Keratinocyte (primary cell): Measurements from ENCODE around the gene HCFC1. TPM values are rescaled to one million over a fixed set of nuclear protein-coding genes. Genes with fewer than 3 reads are reported as not detected.

Experiments
- DNase-seq: peaks from one replicate; pipeline ENCODE4 v3.0.0-alpha.2; 2011; ENCODE audit warnings: low read depth, missing footprints, low spot score
- FAIRE-seq: peaks from 2 replicates; lab custom pipeline; 2011; peaks lifted over from hg19 to GRCh38; lab: Jason Lieb, UNC
- H2AFZ ChIP-seq: 2 replicates; pipeline ENCODE4 v1.6.0; 2012; ENCODE audit warnings: low read length, control low read depth, inconsistent platforms; ENCODE audit not compliant: control insufficient read depth
- H3K27ac ChIP-seq: 2 replicates; pipeline ENCODE4 v1.5.1; 2011; ENCODE audit warnings: low read length; ENCODE audit not compliant: control insufficient read depth, insufficient read depth
- H3K27me3 ChIP-seq: 3 replicates; pipeline ENCODE4 v1.6.0; 2011; ENCODE audit warnings: low read length; ENCODE audit not compliant: control insufficient read depth, insufficient read depth; ENCODE audit errors: extremely low read depth
- H3K36me3 ChIP-seq, 2 experiments: 2 replicates in 1 of 2; 3 replicates in 1 of 2; pipeline ENCODE4 v1.5.1; 2011; ENCODE audit warnings: low read length in 2 of 2, mild to moderate bottlenecking in 1 of 2; ENCODE audit not compliant: control insufficient read depth in 2 of 2, insufficient read depth in 2 of 2; ENCODE audit errors: extremely low read depth in 1 of 2
- H3K4me1 ChIP-seq: 3 replicates; pipeline ENCODE4 v1.5.1; 2011; ENCODE audit warnings: low read length; ENCODE audit not compliant: control insufficient read depth, insufficient read depth; ENCODE audit errors: extremely low read depth
- H3K4me2 ChIP-seq: 3 replicates; pipeline ENCODE4 v1.6.0; 2011; ENCODE audit warnings: low read depth, low read length; ENCODE audit not compliant: control insufficient read depth, insufficient read depth; ENCODE audit errors: extremely low read depth
- H3K4me3 ChIP-seq, 3 experiments: fragments of 200-600 bp in 1 of 3; sonication (generic) in 1 of 3; 2 replicates in 2 of 3; 3 replicates in 1 of 3; pipeline ENCODE4 v1.5.1; 2011 to 2016; ENCODE audit warnings: low read length in 3 of 3, mild to moderate bottlenecking in 3 of 3, control low read depth in 2 of 3, inconsistent platforms in 1 of 3, low read depth in 1 of 3, mixed read lengths in 1 of 3, mixed run types in 1 of 3, moderate library complexity in 1 of 3; ENCODE audit not compliant: control insufficient read depth in 2 of 3, insufficient read depth in 2 of 3; ENCODE audit errors: extremely low read depth in 1 of 3
- H3K79me2 ChIP-seq: 2 replicates; pipeline ENCODE4 v1.6.0; 2012; ENCODE audit warnings: low read length; ENCODE audit not compliant: control insufficient read depth, insufficient read depth
- H3K9ac ChIP-seq: 3 replicates; pipeline ENCODE4 v1.6.0; 2011; ENCODE audit warnings: low read length; ENCODE audit not compliant: control insufficient read depth, insufficient read depth; ENCODE audit errors: extremely low read depth
- H3K9me1 ChIP-seq: 3 replicates; pipeline ENCODE4 v1.6.0; 2011; ENCODE audit warnings: low read length; ENCODE audit not compliant: control insufficient read depth, insufficient read depth; ENCODE audit errors: extremely low read depth
- H3K9me3 ChIP-seq: 2 replicates; pipeline ENCODE4 v1.5.1; 2012; ENCODE audit warnings: low read depth, low read length; ENCODE audit not compliant: control insufficient read depth
- H4K20me1 ChIP-seq: 3 replicates; pipeline ENCODE4 v1.6.0; 2011; ENCODE audit warnings: low read length; ENCODE audit not compliant: control insufficient read depth, insufficient read depth; ENCODE audit errors: extremely low read depth
- CTCF ChIP-seq, 3 experiments: IDR thresholded peaks in 1 of 3; conservative IDR thresholded peaks in 1 of 3; optimal IDR thresholded peaks in 1 of 3; 2 replicates in 2 of 3; 3 replicates in 1 of 3; pipeline versions ENCODE3 to v1.5.1; 2011; ENCODE audit warnings: low read length in 3 of 3, mild to moderate bottlenecking in 3 of 3, moderate library complexity in 2 of 3, control low read depth in 1 of 3, inconsistent platforms in 1 of 3; ENCODE audit not compliant: insufficient read depth in 2 of 3; ENCODE audit errors: extremely low read depth in 1 of 3
- EZH2 ChIP-seq: IDR thresholded peaks from one replicate; pipeline ENCODE4 v1.6.1; 2012; ENCODE audit warnings: inconsistent platforms, mild to moderate bottlenecking, low read length, moderate library complexity
- dilution Hi-C: fragments of 300-500 bp; cut with MboI; formaldehyde crosslinking; loops from one replicate; pipeline ENCODE4 v1.7.0; 2020; ENCODE audit warnings: low sequenced_read_pairs; ENCODE audit not compliant: extremely low pct_ligation_motif_present
- polyA plus RNA-seq, 5 experiments: library from polyadenylated mRNA; depleted of rRNA in 3 of 5; stranded (reverse) in 3 of 5; stranded (forward) in 1 of 5; unstranded in 1 of 5; fragments of >200 nt; gene quantifications; 1 replicate in 1 of 5; 2 replicates in 3 of 5; 3 replicates in 1 of 5; pipeline versions ENCODE4 v1.2.1 to v1.2.3, GENCODE V29; 2011 to 2012; ENCODE audit warnings: missing spikeins in 2 of 5, low read depth in 1 of 5, low replicate concordance in 1 of 5

Gene HCFC1
- polyA plus RNA-seq, 1 donor (not counting 4 experiments of a cell fraction or from before 2014, with no cell fraction given), result 2.7 TPM

- Histone ChIP-seq H3K4me2 (no peak overlapping the region), H3K79me2 (no peaks in the 10 kb centered on the region), H3K36me3 (no peaks in the 10 kb centered on the region), H3K9me3 (no peaks in the 10 kb centered on the region), H4K20me1 (no peaks in the 10 kb centered on the region), H3K4me1 (no peaks in the 10 kb centered on the region), H3K4me3 (no peak overlapping the region), H3K9me1 (no peaks in the 10 kb centered on the region), H3K27ac (no peak overlapping the region), H3K27me3 (no peaks in the 10 kb centered on the region), H2AFZ (no peak overlapping the region), H3K9ac (no peak overlapping the region)
- dilution Hi-C loops, result no loop called here
- FAIRE-seq (no peak), DNase-seq (no peak)
- TF ChIP-seq CTCF (optimal IDR thresholded peaks at IDR 0.05 in 1 of 3, IDR thresholded peaks at IDR 0.05 in 1 of 3, conservative IDR thresholded peaks at IDR 0.05 in 1 of 3; ENCODE audit: extremely low read depth in 1 of 3, insufficient read depth in 2 of 3, low read length in 3 of 3), result no peak
- no peak for TF ChIP-seq EZH2
Observed at GRCh38 chrX:153941336-153942252, 30.0 kb downstream of the HCFC1 start.

- Histone ChIP-seq H3K4me2 (no peak overlapping the region), H3K27me3 (no peaks in the 10 kb centered on the region), H3K9me1 (no peaks in the 10 kb centered on the region), H3K9ac (no peak overlapping the region), H3K79me2 (peaks cover 2% of the 10 kb centered on the region), H3K9me3 (no peaks in the 10 kb centered on the region), H3K36me3 (no peaks in the 10 kb centered on the region), H4K20me1 (no peaks in the 10 kb centered on the region), H3K4me1 (no peaks in the 10 kb centered on the region), H2AFZ (no peak overlapping the region), H3K4me3 (no peak overlapping the region), H3K27ac (no peak overlapping the region)
- TF ChIP-seq EZH2, result no peak
- no peak for TF ChIP-seq CTCF (optimal IDR thresholded peaks at IDR 0.05 in 1 of 3, IDR thresholded peaks at IDR 0.05 in 1 of 3, conservative IDR thresholded peaks at IDR 0.05 in 1 of 3; ENCODE audit: extremely low read depth in 1 of 3, insufficient read depth in 2 of 3, low read length in 3 of 3)
- no peak for DNase-seq
- dilution Hi-C loops, result no loop called here
- no peak for FAIRE-seq
Observed at GRCh38 chrX:153939573-153939972, 32.0 kb downstream of the HCFC1 start.
